Measurements from ENCODE around the gene FNIP1. TPM values are rescaled to one million over a fixed set of nuclear protein-coding genes. Genes with fewer than 3 reads are reported as not detected.

FNIP1 gene
- 43.1 and 54.5 TPM in 2 replicates for total RNA-seq

DNA sequence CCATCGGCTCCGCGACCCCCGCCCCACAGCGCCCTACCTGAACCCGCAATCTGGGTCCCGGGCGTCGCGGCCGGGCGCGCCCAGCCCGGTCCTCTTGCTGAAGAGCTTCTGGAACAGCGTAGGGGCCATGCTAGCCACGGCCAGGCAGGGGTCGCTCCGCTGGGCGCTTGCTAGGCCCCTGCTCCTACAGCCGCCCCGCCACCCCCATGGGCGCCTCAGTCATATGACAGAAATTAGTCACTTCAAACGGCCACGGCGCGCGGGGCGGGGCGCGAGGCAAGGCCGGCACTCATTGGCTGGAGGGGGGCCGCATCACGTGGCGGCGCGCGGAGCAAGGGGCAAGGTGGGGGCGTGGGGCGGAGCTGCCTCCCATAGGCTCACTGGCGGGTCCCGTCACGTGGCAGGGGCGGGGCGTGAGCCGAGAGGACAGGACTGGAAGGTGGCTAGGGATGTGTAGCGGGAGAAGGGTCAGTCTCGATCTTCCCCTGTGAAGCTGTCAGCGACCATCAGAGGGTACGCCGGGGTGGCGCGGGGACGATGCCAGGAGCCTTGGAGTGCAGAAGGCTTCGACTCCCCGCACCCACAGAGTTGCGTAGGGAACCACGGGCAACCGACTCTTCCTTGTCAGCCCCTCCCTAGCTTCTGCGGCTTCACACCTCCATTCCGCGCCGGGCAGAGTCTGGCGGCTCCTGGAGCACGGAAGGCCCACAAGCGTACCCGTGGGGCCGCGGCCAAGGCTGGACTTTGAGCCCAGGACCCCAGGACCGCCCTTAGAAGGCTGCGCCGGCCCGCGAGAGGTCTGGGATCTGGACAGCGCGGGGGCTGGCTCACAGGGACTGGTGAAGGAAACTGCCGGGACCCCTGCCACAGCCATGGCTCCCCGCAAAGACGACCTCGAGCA lies at the start of gene FNIP1:
Gene FNIP1, minus strand, starts transcription at position 225 of the 901 bp plus-strand sequence. Its CDS starts 96 bp downstream, at position 129.

DNA sequence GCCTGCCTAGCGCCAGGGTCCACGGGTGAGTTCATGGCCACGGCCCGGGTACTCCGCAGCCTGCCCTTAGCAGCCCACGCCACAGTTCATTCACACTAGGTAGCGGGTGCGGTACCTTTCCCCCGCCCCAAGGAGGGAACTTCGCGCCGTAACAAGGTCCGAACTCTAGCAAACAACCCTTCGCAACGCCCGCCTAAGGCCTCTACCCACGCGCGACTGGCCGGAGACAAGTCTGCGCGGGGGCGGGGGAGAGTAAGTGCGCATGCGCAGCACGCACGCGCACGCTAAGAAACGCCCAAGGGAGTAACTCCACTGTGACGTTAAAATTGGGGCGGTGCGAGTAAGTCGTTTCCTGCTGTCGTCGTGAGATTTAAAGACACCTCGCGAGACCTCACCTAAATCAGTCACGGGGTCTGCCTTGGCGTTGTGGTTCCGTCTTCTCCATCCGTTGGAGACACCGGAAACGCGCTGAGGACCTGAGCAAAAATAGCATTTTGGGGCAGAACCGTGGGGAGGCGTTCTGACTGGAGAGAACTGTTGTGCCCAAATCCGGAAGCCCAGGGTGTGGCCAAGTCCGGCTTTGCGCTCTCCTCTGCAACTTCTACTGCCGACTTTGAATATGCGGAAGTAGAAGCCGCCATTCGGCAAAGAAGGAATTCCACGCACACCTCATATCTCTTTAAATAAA lies 161.7 kb downstream of the FNIP1 start, which contains the start of gene RAPGEF6:
Gene RAPGEF6, minus strand, starts transcription at position 234 of the 688 bp plus-strand sequence. Its CDS starts 199 bp downstream, at position 35.

Other genes starting within 250 kb of the FNIP1 start
- 11.5 and 34.5 TPM in 2 replicates for gene RAPGEF6, start 161.8 kb downstream of the FNIP1 start, total RNA-seq
- gene MEIKIN, start 148.6 kb upstream of the FNIP1 start, total RNA-seq: not detected in 2 replicates
- under 0.01 and 0.09 TPM in 2 replicates for gene ACSL6, start 214.6 kb upstream of the FNIP1 start, total RNA-seq

Data from smooth muscle cell of bladder (primary cell).